OCI-LY1 (cell line): Measurements from ENCODE around the gene ABHD16A.

Experiments used
- H2AFZ ChIP-seq: fragments of 200-600 bp; sonication (generic), shearing (Covaris generic); 2 replicates; pipeline ENCODE4 v1.6.0; 2014; ENCODE audit warnings: antibody characterized with exemption, mild to moderate bottlenecking, low read length
- H3F3A ChIP-seq: fragments of 200-600 bp; sonication (generic), shearing (Covaris generic); 2 replicates; pipeline ENCODE4 v1.6.0; 2014; ENCODE audit warnings: mild to moderate bottlenecking, antibody characterized with exemption, low read length, moderate library complexity; ENCODE audit not compliant: insufficient read depth
- H3K27ac ChIP-seq: fragments of 200-600 bp; sonication (generic); 2 replicates; pipeline ENCODE4 v1.5.1; 2014; ENCODE audit warnings: low read length, mixed run types, mild to moderate bottlenecking, low read depth; ENCODE audit not compliant: poor library complexity, severe bottlenecking
- H3K27me3 ChIP-seq: fragments of 200-600 bp; sonication (generic); 2 replicates; pipeline ENCODE4 v1.6.0; 2014; ENCODE audit warnings: antibody characterized with exemption, mild to moderate bottlenecking, low read length, moderate library complexity; ENCODE audit not compliant: insufficient read depth
- H3K36me3 ChIP-seq: fragments of 200-600 bp; sonication (generic); 2 replicates; pipeline ENCODE4 v1.6.1; 2014; ENCODE audit warnings: mild to moderate bottlenecking, antibody characterized with exemption, low read length, moderate library complexity, mixed read lengths; ENCODE audit not compliant: insufficient read depth
- H3K4me1 ChIP-seq: fragments of 200-600 bp; sonication (generic); 2 replicates; pipeline ENCODE4 v1.5.1; 2014; ENCODE audit warnings: mild to moderate bottlenecking, low read length, moderate library complexity; ENCODE audit not compliant: insufficient read depth, severe bottlenecking
- H3K4me2 ChIP-seq: fragments of 200-600 bp; sonication (generic), shearing (Covaris generic); 2 replicates; pipeline ENCODE4 v1.6.1; 2014; ENCODE audit warnings: low read length
- H3K4me3 ChIP-seq: fragments of 200-600 bp; sonication (generic); 2 replicates; pipeline ENCODE4 v1.5.1; 2014; ENCODE audit warnings: low read length, low read depth, mild to moderate bottlenecking, mixed read lengths; ENCODE audit not compliant: poor library complexity, severe bottlenecking
- H3K79me2 ChIP-seq: fragments of 200-600 bp; shearing (Covaris generic); 2 replicates; pipeline ENCODE4 v1.6.1; 2016; ENCODE audit warnings: mixed run types, low read length, mixed read lengths; ENCODE audit not compliant: insufficient read depth
- H3K9ac ChIP-seq: fragments of 200-600 bp; sonication (generic), shearing (Covaris generic); 2 replicates; pipeline ENCODE4 v1.6.1; 2014; ENCODE audit warnings: mild to moderate bottlenecking, low read length, mixed read lengths
- H3K9me2 ChIP-seq: fragments of 200-600 bp; sonication (generic), shearing (Covaris generic); 2 replicates; pipeline ENCODE4 v1.6.1; 2014; ENCODE audit warnings: low read depth, mild to moderate bottlenecking, low read length, mixed read lengths
- H3K9me3 ChIP-seq: fragments of 200-600 bp; shearing (Covaris generic); 2 replicates; pipeline ENCODE4 v1.6.1; 2014; ENCODE audit warnings: low read length, mixed read lengths
- H4K20me1 ChIP-seq: fragments of 200-600 bp; sonication (generic), shearing (Covaris generic); 2 replicates; pipeline ENCODE4 v1.6.0; 2016; ENCODE audit warnings: mild to moderate bottlenecking, low read length; ENCODE audit not compliant: insufficient read depth
- EZH2 ChIP-seq: fragments of 200-600 bp; sonication (generic), shearing (Covaris generic); IDR thresholded peaks from 2 replicates; pipeline ENCODE4 v1.8.0; 2017; ENCODE audit warnings: borderline replicate concordance, mixed run types, mild to moderate bottlenecking, antibody characterized with exemption, low read length, moderate library complexity, mixed read lengths
- TF ChIP-seq, protein P1 (sequence below): fragments of 200-600 bp; sonication (generic), shearing (Covaris generic); IDR thresholded peaks from 2 replicates; pipeline ENCODE4 v1.5.1; 2017; ENCODE audit warnings: mild to moderate bottlenecking, antibody characterized with exemption, low read length, moderate library complexity, mixed read lengths

Gene ABHD16A

DNA sequence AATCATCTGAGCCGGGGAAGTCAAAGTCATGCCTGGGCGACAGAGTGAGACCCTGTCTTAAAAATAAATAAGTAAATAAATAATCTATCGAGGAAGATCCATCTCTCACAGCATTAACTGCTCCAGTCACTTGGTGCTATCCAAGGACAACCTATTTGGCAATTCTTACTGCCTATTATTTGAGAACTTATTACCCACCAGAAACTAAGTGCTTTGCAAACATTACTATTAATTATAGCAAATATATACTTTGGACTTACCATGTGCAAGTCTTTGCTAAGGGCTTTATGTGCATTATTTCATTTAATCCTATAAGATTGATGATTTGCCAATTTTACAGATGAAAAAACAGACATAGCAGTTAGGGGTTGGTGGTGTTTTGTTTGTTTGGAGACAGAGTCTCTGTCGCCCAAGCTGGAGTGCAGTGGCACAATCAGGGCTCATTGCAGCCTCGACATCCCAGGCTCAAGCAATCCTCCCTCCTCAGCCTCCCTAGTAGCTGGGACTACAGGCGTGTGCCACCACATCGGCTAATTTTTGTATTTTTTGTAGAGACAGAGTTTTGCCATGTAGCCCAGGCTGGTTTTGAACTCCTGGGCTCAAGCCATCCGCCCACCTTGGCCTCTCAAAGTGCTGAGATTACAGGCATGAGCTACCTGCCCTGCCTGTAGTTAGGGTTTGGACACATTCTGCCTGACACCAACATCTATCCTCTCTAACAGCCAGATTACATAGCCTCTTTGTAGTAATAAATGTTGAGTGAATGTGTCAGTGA is 48.4 kb downstream of the ABHD16A start:
- no peak overlapping the region for H2AFZ ChIP-seq
- no peak overlapping the region for H3K9ac ChIP-seq
- 0 out of 2 replicates have a peak, but pooled peaks cover 4% of the 10 kb centered on the region for H3K36me3 ChIP-seq
- no peak overlapping the region for H3K4me3 ChIP-seq
- H3K4me1 ChIP-seq, result peaks cover 41% of the 10 kb centered on the region
- H3K9me3 ChIP-seq, result no peaks in the 10 kb centered on the region
- no peak overlapping the region for H3K27ac ChIP-seq
- H3K79me2 ChIP-seq, result peaks cover 9% of the 10 kb centered on the region; the same call in 1 of the 2 replicates
- no peaks in the 10 kb centered on the region for H4K20me1 ChIP-seq
- no peaks in the 10 kb centered on the region for H3K9me2 ChIP-seq
- H3F3A ChIP-seq, result no peaks in the 10 kb centered on the region
- TF ChIP-seq, protein P1, sequence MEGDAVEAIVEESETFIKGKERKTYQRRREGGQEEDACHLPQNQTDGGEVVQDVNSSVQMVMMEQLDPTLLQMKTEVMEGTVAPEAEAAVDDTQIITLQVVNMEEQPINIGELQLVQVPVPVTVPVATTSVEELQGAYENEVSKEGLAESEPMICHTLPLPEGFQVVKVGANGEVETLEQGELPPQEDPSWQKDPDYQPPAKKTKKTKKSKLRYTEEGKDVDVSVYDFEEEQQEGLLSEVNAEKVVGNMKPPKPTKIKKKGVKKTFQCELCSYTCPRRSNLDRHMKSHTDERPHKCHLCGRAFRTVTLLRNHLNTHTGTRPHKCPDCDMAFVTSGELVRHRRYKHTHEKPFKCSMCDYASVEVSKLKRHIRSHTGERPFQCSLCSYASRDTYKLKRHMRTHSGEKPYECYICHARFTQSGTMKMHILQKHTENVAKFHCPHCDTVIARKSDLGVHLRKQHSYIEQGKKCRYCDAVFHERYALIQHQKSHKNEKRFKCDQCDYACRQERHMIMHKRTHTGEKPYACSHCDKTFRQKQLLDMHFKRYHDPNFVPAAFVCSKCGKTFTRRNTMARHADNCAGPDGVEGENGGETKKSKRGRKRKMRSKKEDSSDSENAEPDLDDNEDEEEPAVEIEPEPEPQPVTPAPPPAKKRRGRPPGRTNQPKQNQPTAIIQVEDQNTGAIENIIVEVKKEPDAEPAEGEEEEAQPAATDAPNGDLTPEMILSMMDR, result no peak
- TF ChIP-seq EZH2, result no peak
- H3K27me3 ChIP-seq, result no peaks in the 10 kb centered on the region
- H3K4me2 ChIP-seq, result no peak overlapping the region

DNA sequence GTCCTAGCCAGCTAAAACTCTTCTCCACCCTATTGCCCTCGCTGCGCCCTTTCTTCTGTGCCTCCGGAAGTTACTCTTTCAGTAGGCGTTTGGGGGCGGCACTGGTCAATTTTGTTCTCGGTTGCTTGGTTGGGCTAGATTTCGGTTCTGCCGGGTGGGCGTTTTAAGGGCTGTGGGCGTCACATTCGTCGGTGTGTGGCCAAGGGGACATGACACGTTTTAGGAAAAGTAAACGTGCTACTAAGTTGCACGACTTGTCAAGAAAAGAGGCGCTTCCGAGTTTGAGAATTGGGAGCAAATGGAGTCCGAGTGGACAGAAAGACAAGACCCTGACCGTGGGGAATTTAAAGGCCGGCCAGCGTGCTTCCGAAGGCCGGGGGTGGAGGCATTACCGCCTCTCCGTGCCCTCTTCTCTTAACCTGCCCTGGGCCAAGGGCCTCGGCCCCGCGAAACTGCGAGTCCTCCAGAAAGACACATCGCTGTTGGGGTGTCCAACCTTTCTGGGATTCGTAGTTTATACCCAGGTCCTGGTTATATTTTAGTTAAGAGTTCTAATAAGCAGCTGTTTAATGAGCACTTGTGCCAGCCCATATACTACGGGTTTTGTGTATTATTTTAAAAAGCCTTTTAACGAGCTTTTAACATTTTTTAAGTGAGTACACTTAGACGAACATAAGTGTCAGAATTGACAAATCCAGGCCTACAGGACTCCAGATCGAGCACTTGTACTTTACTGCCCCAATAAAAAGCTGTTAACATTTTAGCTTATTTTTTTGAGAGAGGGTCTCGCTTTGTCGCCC is 50.0 kb downstream of the ABHD16A start:
- H3K9me3 ChIP-seq, result no peaks in the 10 kb centered on the region
- H3K9me2 ChIP-seq, result no peaks in the 10 kb centered on the region
- TF ChIP-seq EZH2, result no peak
- TF ChIP-seq, protein P1, result peak; percentile 33; the same call in 1 of the 2 replicates
- H3K27me3 ChIP-seq, result no peaks in the 10 kb centered on the region
- no peaks in the 10 kb centered on the region for H3F3A ChIP-seq
- peaks cover 25% of the 10 kb centered on the region for H3K4me1 ChIP-seq
- peak overlapping the region; percentile 85 for H3K4me3 ChIP-seq
- H3K79me2 ChIP-seq, result peaks cover 9% of the 10 kb centered on the region; the same call in 1 of the 2 replicates
- peak overlapping the region; percentile 84 for H3K27ac ChIP-seq
- H3K36me3 ChIP-seq, result peaks cover 18% of the 10 kb centered on the region
- H3K9ac ChIP-seq, result peak overlapping the region; percentile 87
- H3K4me2 ChIP-seq, result peak overlapping the region; percentile 91
- no peaks in the 10 kb centered on the region for H4K20me1 ChIP-seq
- H2AFZ ChIP-seq, result no peak overlapping the region

DNA sequence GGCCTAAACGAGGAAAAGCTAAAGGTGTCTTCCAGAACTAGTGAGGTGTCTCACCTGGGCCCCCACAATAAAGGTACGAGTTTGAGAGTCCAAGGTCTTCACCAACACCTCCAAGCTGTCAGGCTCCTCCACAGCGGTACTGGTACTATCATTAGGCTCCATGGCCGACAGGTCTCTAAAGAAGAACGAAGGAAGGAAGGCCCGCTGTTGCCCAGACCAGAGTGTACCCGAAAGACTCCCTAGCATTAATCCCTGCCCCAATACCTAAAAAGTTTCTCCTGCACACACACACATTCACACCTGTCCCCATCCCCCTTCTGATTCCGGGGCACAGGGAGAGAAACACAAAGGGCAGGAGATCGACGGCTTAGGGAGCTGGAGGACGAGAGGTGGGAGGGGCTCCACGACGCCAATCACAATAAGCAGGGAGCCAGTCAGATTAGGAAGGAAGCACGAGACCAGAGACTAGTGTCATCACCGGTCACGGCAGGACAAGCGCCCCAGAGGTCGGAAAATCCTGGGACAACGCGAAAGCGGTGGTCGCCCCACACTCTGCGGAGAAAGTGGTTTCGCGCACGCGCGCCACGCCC is 51.4 kb downstream of the ABHD16A start:
- H3K79me2 ChIP-seq, result peaks cover 9% of the 10 kb centered on the region; the same call in 1 of the 2 replicates
- TF ChIP-seq EZH2, result no peak
- TF ChIP-seq, protein P1, result no peak

More for the DNA sequence above, 51.4 kb downstream of the ABHD16A start:
- Histone ChIP-seq H3K4me2 (peak overlapping the region; percentile 91), H2AFZ (no peak overlapping the region), H4K20me1 (no peaks in the 10 kb centered on the region), H3K27ac (peak overlapping the region; percentile 84), H3K9ac (peak overlapping the region; percentile 87), H3K27me3 (no peaks in the 10 kb centered on the region), H3K4me3 (peak overlapping the region; percentile 85), H3K9me2 (no peaks in the 10 kb centered on the region), H3K36me3 (peaks cover 29% of the 10 kb centered on the region), H3K9me3 (no peaks in the 10 kb centered on the region), H3F3A (no peaks in the 10 kb centered on the region), H3K4me1 (peaks cover 20% of the 10 kb centered on the region)
